ENCODE results near the gene PDE6B. TPM values are rescaled to one million over a fixed set of nuclear protein-coding genes. Genes with fewer than 3 reads are reported as not detected.
"Not testable (repeated sequence)": the region's sequence is repeated elsewhere in the genome, so short reads cannot be mapped to it uniquely, and the experiment has no call there.

PDE6B gene
- total RNA-seq, 1 experiment from 2014 or later, result not detected

GRCh38 chr4:704971-705277, 79.6 kb downstream of the PDE6B start:
- BruUV-seq (replicated peaks), result no TSS peak
- H3K9me3 Mint-ChIP-seq (ENCODE audit: unreplicated experiment), result no peaks in the 10 kb centered on the region
- no peaks in the 10 kb centered on the region for H3K27me3 Mint-ChIP-seq (ENCODE audit: insufficient read depth, unreplicated experiment)
- CTCF ChIA-PET, result no interaction called here
- DNase-seq (ENCODE audit: unreplicated experiment), result no peak
- peaks cover 17% of the 10 kb centered on the region for H3K4me1 Mint-ChIP-seq (ENCODE audit: insufficient read depth, unreplicated experiment)
- H3K36me3 Mint-ChIP-seq (ENCODE audit: insufficient read depth, unreplicated experiment), result no peaks in the 10 kb centered on the region
- peak overlapping the region; percentile 27 for H3K27ac Mint-ChIP-seq (ENCODE audit: low read depth, unreplicated experiment)
- no peak for TF ChIP-seq CTCF (IDR thresholded peaks at IDR 0.05; ENCODE audit: unreplicated experiment)
- POLR2A ChIA-PET, result no interaction called here
- peak overlapping the region; percentile 78 for H3K4me3 Mint-ChIP-seq (ENCODE audit: unreplicated experiment)
- intact Hi-C loops (cut with micrococcal nuclease), result no loop called here

- H3K27ac Mint-ChIP-seq (ENCODE audit: low read depth, unreplicated experiment), result peak within 1 kb of the TSS; percentile 27
- BruUV-seq (replicated peaks), result no TSS peak
- DNase-seq (ENCODE audit: unreplicated experiment), result peak; percentile 93
- H3K36me3 Mint-ChIP-seq (ENCODE audit: insufficient read depth, unreplicated experiment), result no peaks in the 10 kb centered on the region
- intact Hi-C loops (cut with micrococcal nuclease), result no loop called here
- no peak for TF ChIP-seq CTCF (IDR thresholded peaks at IDR 0.05; ENCODE audit: unreplicated experiment)
- no peaks in the 10 kb centered on the region for H3K27me3 Mint-ChIP-seq (ENCODE audit: insufficient read depth, unreplicated experiment)
- peak within 1 kb of the TSS; percentile 78 for H3K4me3 Mint-ChIP-seq (ENCODE audit: unreplicated experiment)
- no peaks in the 10 kb centered on the region for H3K9me3 Mint-ChIP-seq (ENCODE audit: unreplicated experiment)
- ChIA-PET POLR2A (no interaction called here), CTCF (no interaction called here)
- peaks cover 19% of the 10 kb centered on the region for H3K4me1 Mint-ChIP-seq (ENCODE audit: insufficient read depth, unreplicated experiment)
Measured at GRCh38 chr4:705278-706082, 80.1 kb downstream of the PDE6B start, which contains the start of gene PCGF3. TSS of gene PCGF3 (plus strand) at chr4:705832. CDS start at chr4:733681, 27,849 bp downstream.

- H3K27me3 Mint-ChIP-seq (ENCODE audit: insufficient read depth, unreplicated experiment); H3K36me3 Mint-ChIP-seq (ENCODE audit: insufficient read depth, unreplicated experiment); DNase-seq (ENCODE audit: unreplicated experiment); H3K27ac Mint-ChIP-seq (ENCODE audit: low read depth, unreplicated experiment); intact Hi-C loops (cut with micrococcal nuclease); POLR2A ChIA-PET; CTCF ChIA-PET; H3K9me3 Mint-ChIP-seq (ENCODE audit: unreplicated experiment): not testable (repeated sequence)
- TSS peak; percentile 32 for BruUV-seq (replicated peaks)
- Mint-ChIP-seq H3K4me3 (ENCODE audit: unreplicated experiment) (peak overlapping the region; percentile 78), H3K4me1 (ENCODE audit: insufficient read depth, unreplicated experiment) (peaks cover 19% of the 10 kb centered on the region)
Measured at GRCh38 chr4:706083-706633, 80.8 kb downstream of the PDE6B start.

GRCh38 chr4:706834-707598, 81.6 kb downstream of the PDE6B start:
- DNase-seq (ENCODE audit: unreplicated experiment), result no peak
- H3K27ac Mint-ChIP-seq (ENCODE audit: low read depth, unreplicated experiment), result peak overlapping the region; percentile 51
- TF ChIP-seq CTCF (IDR thresholded peaks at IDR 0.05; ENCODE audit: unreplicated experiment), result no peak
- H3K4me3 Mint-ChIP-seq (ENCODE audit: unreplicated experiment), result peak overlapping the region; percentile 61
- no peaks in the 10 kb centered on the region for H3K9me3 Mint-ChIP-seq (ENCODE audit: unreplicated experiment)
- no TSS peak for BruUV-seq (replicated peaks)
- intact Hi-C loops (cut with micrococcal nuclease), result no loop called here
- POLR2A ChIA-PET, result no interaction called here
- H3K4me1 Mint-ChIP-seq (ENCODE audit: insufficient read depth, unreplicated experiment), result peaks cover 19% of the 10 kb centered on the region
- CTCF ChIA-PET, result interaction anchor here (1.0 kb wide), 1 partner anchor 36 kb away, joined by 4 read pairs; no protein-coding TSS in a partner anchor
- peaks cover 7% of the 10 kb centered on the region for H3K36me3 Mint-ChIP-seq (ENCODE audit: insufficient read depth, unreplicated experiment)
- no peaks in the 10 kb centered on the region for H3K27me3 Mint-ChIP-seq (ENCODE audit: insufficient read depth, unreplicated experiment)

Data from MCF 10A (cell line).